NT2/D1 (cell line): ENCODE measurements around the gene RALGPS1.

Experiments
- YY1 ChIP-seq: IDR thresholded peaks from 2 replicates; pipeline ENCODE4 v1.6.1; 2011; ENCODE audit not compliant: insufficient read length, insufficient read depth
- ZNF274 ChIP-seq: IDR thresholded peaks from 2 replicates; pipeline ENCODE4 v1.6.1; 2011; ENCODE audit warnings: mild to moderate bottlenecking, low read depth, low read length

GRCh38 chr9:127020036-127020801, 105.6 kb downstream of the RALGPS1 start:
- no peak for TF ChIP-seq YY1
- TF ChIP-seq ZNF274 = no peak
